Trophoblast cell (in vitro differentiated cells and primary cell): ENCODE measurements around the gene NHLRC1.

Source experiments
- DNase-seq, 2 donors: peaks; one replicate each; pipeline ENCODE4 v3.0.0-alpha.2; 2016
- H2AFZ ChIP-seq: 2 replicates; pipeline ENCODE4 v1.6.1; 2013; ENCODE audit warnings: low read length, moderate library complexity, mild to moderate bottlenecking; ENCODE audit not compliant: insufficient read depth, poor library complexity
- H2AK5ac ChIP-seq: 2 replicates; pipeline ENCODE4 v1.6.1; 2013; ENCODE audit warnings: mild to moderate bottlenecking, low read length
- H2BK120ac ChIP-seq: 2 replicates; pipeline ENCODE4 v1.6.1; 2013; ENCODE audit warnings: low read length, mild to moderate bottlenecking, moderate library complexity; ENCODE audit not compliant: insufficient read depth, poor library complexity
- H2BK12ac ChIP-seq: 2 replicates; pipeline ENCODE4 v1.6.1; 2013; ENCODE audit warnings: mild to moderate bottlenecking, low read length, moderate library complexity
- H2BK5ac ChIP-seq: 2 replicates; pipeline ENCODE4 v1.6.1; 2013; ENCODE audit warnings: low read length, low read depth, moderate library complexity, mild to moderate bottlenecking; ENCODE audit not compliant: poor library complexity
- H3K14ac ChIP-seq: 2 replicates; pipeline ENCODE4 v1.6.1; 2013; ENCODE audit warnings: mild to moderate bottlenecking, low read length
- H3K18ac ChIP-seq: 2 replicates; pipeline ENCODE4 v1.6.1; 2013; ENCODE audit warnings: mild to moderate bottlenecking, low read length
- H3K23ac ChIP-seq: 2 replicates; pipeline ENCODE4 v1.6.1; 2013; ENCODE audit warnings: low read length
- H3K27ac ChIP-seq: 2 replicates; pipeline ENCODE4 v1.5.1; 2013; ENCODE audit warnings: low read depth, mild to moderate bottlenecking, inconsistent platforms, low read length, moderate library complexity
- H3K27me3 ChIP-seq: 2 replicates; pipeline ENCODE4 v1.6.1; 2013; ENCODE audit warnings: inconsistent platforms, mild to moderate bottlenecking, low read length, moderate library complexity; ENCODE audit not compliant: insufficient read depth
- H3K36me3 ChIP-seq, 2 experiments: 1 replicate in 1 of 2; 2 replicates in 1 of 2; pipeline ENCODE4 v1.6.1; 2013; ENCODE audit warnings: low read length in 2 of 2, mild to moderate bottlenecking in 2 of 2, moderate library complexity in 1 of 2; ENCODE audit not compliant: insufficient read depth in 2 of 2, control insufficient read depth in 1 of 2
- H3K4ac ChIP-seq: 2 replicates; pipeline ENCODE4 v1.6.1; 2013; ENCODE audit warnings: low read depth, mild to moderate bottlenecking, low read length, moderate library complexity
- H3K4me1 ChIP-seq, 2 experiments: 1 replicate in 1 of 2; 2 replicates in 1 of 2; pipeline ENCODE4 v1.6.1; 2013; ENCODE audit warnings: low read length in 2 of 2, mild to moderate bottlenecking in 2 of 2, moderate library complexity in 1 of 2; ENCODE audit not compliant: insufficient read depth in 2 of 2, control insufficient read depth in 1 of 2
- H3K4me2 ChIP-seq: 2 replicates; pipeline ENCODE4 v1.6.1; 2013; ENCODE audit warnings: inconsistent platforms, mild to moderate bottlenecking, low read length, moderate library complexity
- H3K4me3 ChIP-seq: 2 replicates; pipeline ENCODE4 v1.5.1; 2013; ENCODE audit warnings: mild to moderate bottlenecking, low read depth, low read length, inconsistent platforms
- H3K79me1 ChIP-seq: one replicate; pipeline ENCODE4 v1.6.1; 2013; ENCODE audit warnings: low read length
- H3K79me2 ChIP-seq: 2 replicates; pipeline ENCODE4 v1.6.1; 2013; ENCODE audit warnings: low read length, mild to moderate bottlenecking; ENCODE audit not compliant: control insufficient read depth, insufficient read depth, poor library complexity
- H3K9ac ChIP-seq: 2 replicates; pipeline ENCODE4 v1.6.1; 2013; ENCODE audit warnings: mild to moderate bottlenecking, low read length
- H3K9me3 ChIP-seq: 2 replicates; pipeline ENCODE4 v1.6.1; 2013; ENCODE audit warnings: low read depth, mild to moderate bottlenecking, control low read depth, inconsistent platforms, low read length; ENCODE audit not compliant: insufficient read depth
- H4K12ac ChIP-seq: 2 replicates; pipeline ENCODE4 v1.6.1; 2013; ENCODE audit warnings: low read depth, mild to moderate bottlenecking, low read length, moderate library complexity
- H4K8ac ChIP-seq: 2 replicates; pipeline ENCODE4 v1.6.1; 2013; ENCODE audit warnings: low read depth, mild to moderate bottlenecking, low read length, moderate library complexity
- H4K91ac ChIP-seq: one replicate; pipeline ENCODE4 v1.6.1; 2013; ENCODE audit warnings: low read depth, mild to moderate bottlenecking, low read length, moderate library complexity
- WGBS: extraction: QIAGEN DNeasy Blood & Tissue Kit; methylation state at CpG from one replicate; pipeline ENCODE4 v1.1.7; 2013; ENCODE audit warnings: missing lambda C conversion rate; ENCODE audit not compliant: insufficient read length, insufficient coverage; ENCODE audit errors: extremely low coverage; 5-methylcytosine and 5-hydroxymethylcytosine counted together

Gene NHLRC1

GRCh38 chr6:18088419-18089296 is 33.8 kb downstream of the NHLRC1 start:
- Histone ChIP-seq H2BK5ac (no peak overlapping the region), H3K9me3 (peaks cover 7% of the 10 kb centered on the region), H3K4me3 (no peak overlapping the region), H3K27me3 (no peaks in the 10 kb centered on the region), H3K9ac (no peak overlapping the region), H2AK5ac (no peak overlapping the region), H3K79me1 (no peaks in the 10 kb centered on the region), H3K27ac (no peak overlapping the region), H2BK120ac (no peak overlapping the region), H4K8ac (no peak overlapping the region), H3K18ac (no peak overlapping the region), H3K4me2 (no peak overlapping the region), H3K23ac (no peak overlapping the region), H2AFZ (no peak overlapping the region), H3K4ac (no peak overlapping the region), H3K14ac (no peak overlapping the region), H4K91ac (no peak overlapping the region), H4K12ac (no peak overlapping the region), H3K36me3 (no peaks in the 10 kb centered on the region), H2BK12ac (no peak overlapping the region), H3K79me2 (no peaks in the 10 kb centered on the region), H3K4me1 (no peaks in the 10 kb centered on the region)
- no peak for DNase-seq
- no CpG with 5 or more reads among the region's 5 CpGs for WGBS

- Histone ChIP-seq H2AK5ac (no peak overlapping the region), H4K12ac (no peak overlapping the region), H3K4me2 (no peak overlapping the region), H2AFZ (no peak overlapping the region), H2BK5ac (no peak overlapping the region), H3K9me3 (peaks cover 7% of the 10 kb centered on the region), H3K23ac (no peak overlapping the region), H2BK120ac (no peak overlapping the region), H3K27ac (no peak overlapping the region), H3K4me1 (no peaks in the 10 kb centered on the region), H3K18ac (no peak overlapping the region), H4K8ac (no peak overlapping the region), H3K14ac (no peak overlapping the region), H3K79me1 (no peaks in the 10 kb centered on the region), H3K4me3 (no peak overlapping the region), H3K36me3 (no peaks in the 10 kb centered on the region), H4K91ac (no peak overlapping the region), H3K79me2 (no peaks in the 10 kb centered on the region), H3K27me3 (no peaks in the 10 kb centered on the region), H2BK12ac (no peak overlapping the region), H3K9ac (no peak overlapping the region), H3K4ac (no peak overlapping the region)
- DNase-seq: no peak
- WGBS: no CpG with 5 or more reads among the region's 5 CpGs
These were observed 34.9 kb downstream of the NHLRC1 start for GRCh38 chr6:18087396-18088165.

DNA sequence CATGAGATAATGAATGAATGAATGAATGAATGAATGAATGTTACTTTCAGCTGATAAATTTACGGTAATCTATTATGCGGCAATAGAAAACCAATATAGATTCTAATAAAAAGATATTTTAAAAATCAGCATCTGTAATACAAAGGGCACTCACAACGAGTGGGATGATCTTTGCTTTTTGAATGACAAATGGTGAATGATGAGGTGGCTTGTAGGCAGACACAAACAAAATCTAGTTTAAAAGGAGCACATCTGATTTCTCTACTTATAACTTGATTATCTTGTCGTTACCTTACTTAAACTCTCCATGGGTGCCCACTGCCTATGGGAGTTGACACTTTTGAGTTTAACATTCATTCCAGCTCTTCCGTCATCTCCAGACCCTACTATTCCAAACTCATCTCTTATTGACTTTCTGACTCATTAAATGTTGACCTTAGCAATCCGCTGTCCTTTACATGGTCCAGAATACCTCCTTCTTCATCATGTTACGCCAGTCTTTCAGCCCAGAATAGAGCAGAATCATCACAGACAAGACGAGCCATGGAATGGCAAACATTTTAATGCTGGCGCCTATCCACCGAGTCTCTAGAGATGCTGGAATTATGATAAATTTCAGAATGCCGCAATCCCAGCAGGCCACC is 41.3 kb downstream of the NHLRC1 start:
- no peak overlapping the region for H3K4me3 ChIP-seq
- H3K4me1 ChIP-seq: no peaks in the 10 kb centered on the region
- H2BK5ac ChIP-seq: no peak overlapping the region
- no peak overlapping the region for H2AK5ac ChIP-seq
- no peak overlapping the region for H4K8ac ChIP-seq
- no peaks in the 10 kb centered on the region for H3K9me3 ChIP-seq
- H4K12ac ChIP-seq: no peak overlapping the region
- no peak overlapping the region for H2BK12ac ChIP-seq
- H2BK120ac ChIP-seq: no peak overlapping the region
- H3K4ac ChIP-seq: no peak overlapping the region
- no peak overlapping the region for H3K9ac ChIP-seq
- H3K27ac ChIP-seq: no peak overlapping the region
- WGBS: no CpG with 5 or more reads among the region's 11 CpGs
- H3K4me2 ChIP-seq: no peak overlapping the region
- H3K27me3 ChIP-seq: no peaks in the 10 kb centered on the region
- H3K18ac ChIP-seq: no peak overlapping the region
- H2AFZ ChIP-seq: no peak overlapping the region
- no peaks in the 10 kb centered on the region for H3K36me3 ChIP-seq
- no peaks in the 10 kb centered on the region for H3K79me2 ChIP-seq
- no peak overlapping the region for H3K23ac ChIP-seq
- H3K79me1 ChIP-seq: no peaks in the 10 kb centered on the region
- DNase-seq: peak; percentile 9 to 53
- H4K91ac ChIP-seq: no peak overlapping the region
- H3K14ac ChIP-seq: no peak overlapping the region

DNA sequence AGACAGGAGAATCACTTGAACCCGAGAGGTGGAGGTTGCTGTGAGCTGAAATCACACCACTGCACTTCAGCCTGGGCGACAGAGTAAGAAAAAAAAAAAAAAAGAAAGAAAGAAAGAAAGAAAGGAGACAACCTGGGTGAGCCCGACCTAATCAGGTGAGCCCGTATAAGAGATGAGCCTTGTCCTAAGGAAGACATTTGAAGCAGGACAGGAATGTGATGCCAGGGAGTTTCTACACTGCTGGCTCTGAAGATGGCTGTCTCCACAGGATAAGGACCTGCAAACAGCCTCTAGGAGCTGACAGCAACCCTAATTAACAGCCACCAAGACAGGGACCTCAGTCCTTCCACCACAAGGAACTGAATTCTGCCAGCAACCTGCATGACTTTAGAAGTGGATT is 41.9 kb downstream of the NHLRC1 start:
- H2BK12ac ChIP-seq: no peak overlapping the region
- no peak overlapping the region for H3K23ac ChIP-seq
- H3K4me3 ChIP-seq: no peak overlapping the region
- H3K9ac ChIP-seq: no peak overlapping the region
- no peaks in the 10 kb centered on the region for H3K79me2 ChIP-seq
- H3K18ac ChIP-seq: no peak overlapping the region
- no peak overlapping the region for H4K91ac ChIP-seq
- no CpG with 5 or more reads among the region's 4 CpGs for WGBS
- no peak overlapping the region for H4K8ac ChIP-seq
- H3K27me3 ChIP-seq: no peaks in the 10 kb centered on the region
- H2AK5ac ChIP-seq: no peak overlapping the region
- no peak overlapping the region for H2BK5ac ChIP-seq
- no peak overlapping the region for H2BK120ac ChIP-seq
- H3K4ac ChIP-seq: no peak overlapping the region
- H4K12ac ChIP-seq: no peak overlapping the region
- H3K4me1 ChIP-seq: no peaks in the 10 kb centered on the region
- no peak overlapping the region for H2AFZ ChIP-seq
- no peak overlapping the region for H3K14ac ChIP-seq
- no peaks in the 10 kb centered on the region for H3K9me3 ChIP-seq
- H3K79me1 ChIP-seq: no peaks in the 10 kb centered on the region
- H3K27ac ChIP-seq: no peak overlapping the region
- no peak overlapping the region for H3K4me2 ChIP-seq
- H3K36me3 ChIP-seq: no peaks in the 10 kb centered on the region
- DNase-seq: peak; percentile 36 to 76
